GM19099 (cell line): ENCODE results near the gene NOS1AP.

ENCODE experiments used
- POLR2A ChIP-seq: IDR thresholded peaks from 3 replicates; pipeline ENCODE4 v1.6.1; 2011; ENCODE audit warnings: low read depth; ENCODE audit not compliant: insufficient read length; ENCODE audit errors: extremely low read depth

Gene NOS1AP

DNA sequence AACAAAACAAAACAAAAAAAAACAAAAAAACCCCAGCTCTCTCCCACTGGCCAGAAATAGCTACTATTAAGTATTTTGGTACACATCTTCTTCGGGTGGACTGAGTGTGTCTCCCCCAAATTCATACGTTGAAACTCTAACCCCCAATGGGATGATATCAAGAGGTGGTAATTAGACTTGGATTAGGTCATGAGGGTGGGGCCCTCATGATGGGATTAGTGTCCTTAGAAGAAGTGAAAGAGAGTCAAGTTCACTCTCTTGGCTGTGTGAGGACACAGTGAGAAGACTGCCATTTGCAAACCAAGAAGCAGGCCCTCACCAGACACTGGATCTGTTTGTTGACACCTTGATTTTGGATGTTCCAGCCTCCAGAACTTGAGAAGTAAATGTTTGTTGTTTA, 116.9 kb downstream of the NOS1AP start:
- TF ChIP-seq POLR2A, result no peak

GRCh38 chr1:162187687-162188276, 118.3 kb downstream of the NOS1AP start:
- TF ChIP-seq POLR2A, result no peak

DNA sequence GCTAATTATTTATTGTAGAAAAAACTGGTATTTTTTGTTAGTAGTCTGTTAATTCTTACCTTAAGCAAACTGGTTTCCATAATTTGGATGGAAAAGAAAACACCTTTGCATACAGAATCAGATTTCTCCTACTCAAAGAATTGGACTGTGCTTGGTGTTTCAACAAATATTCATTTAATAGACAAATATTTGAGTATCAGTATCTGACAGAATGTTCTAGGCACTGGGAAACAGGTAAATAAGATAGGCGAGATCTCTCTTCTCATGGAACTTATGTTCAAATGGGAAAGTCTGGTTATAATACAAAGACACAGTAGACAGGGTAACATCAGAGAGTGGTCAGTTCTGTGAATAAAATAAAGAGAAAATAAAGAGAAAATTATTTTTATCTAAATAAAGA, 119.9 kb downstream of the NOS1AP start:
- no peak for TF ChIP-seq POLR2A

GRCh38 chr1:162191396-162192305, 122.2 kb downstream of the NOS1AP start:
- no peak for TF ChIP-seq POLR2A

DNA sequence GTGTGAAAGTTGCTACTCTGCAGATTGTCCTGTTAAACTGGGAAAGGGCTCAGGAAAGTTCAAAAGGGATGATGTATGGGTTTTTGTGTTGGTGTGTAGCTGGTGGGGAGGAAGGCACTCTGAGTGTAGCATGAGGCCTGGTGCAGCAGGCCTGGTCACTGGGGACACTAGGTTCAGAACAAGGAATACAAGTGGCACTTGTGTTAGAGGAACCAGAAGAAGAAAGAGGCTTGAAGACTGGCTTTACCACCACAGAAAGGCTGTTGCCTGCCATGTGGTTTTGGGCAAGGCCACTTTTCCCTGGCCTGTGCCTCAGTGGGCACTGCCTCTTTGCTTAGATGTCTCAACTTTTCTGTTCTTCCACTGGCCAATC, 122.8 kb downstream of the NOS1AP start:
- no peak for TF ChIP-seq POLR2A

DNA sequence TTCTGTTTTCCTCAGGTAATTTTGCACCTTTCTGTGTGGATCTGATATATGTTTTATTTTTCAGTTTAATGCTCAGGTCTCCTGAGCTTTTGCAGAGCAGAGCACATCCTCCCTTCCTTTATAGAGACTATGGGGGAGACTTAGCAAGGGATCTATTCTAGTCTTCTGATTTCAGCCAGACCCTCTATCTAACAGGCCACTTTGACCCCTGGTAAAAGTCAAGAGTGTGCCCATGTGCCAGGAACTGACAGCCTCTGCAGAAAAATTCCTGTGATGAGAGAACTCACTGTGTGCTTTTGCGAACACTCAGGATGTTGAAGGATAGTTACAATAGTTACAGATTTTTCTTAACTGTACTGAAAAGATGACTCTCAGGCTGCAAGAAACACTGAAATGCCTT, 123.3 kb downstream of the NOS1AP start:
- no peak for TF ChIP-seq POLR2A

- no peak for TF ChIP-seq POLR2A
These were observed 123.7 kb downstream of the NOS1AP start for GRCh38 chr1:162193221-162193620.

DNA sequence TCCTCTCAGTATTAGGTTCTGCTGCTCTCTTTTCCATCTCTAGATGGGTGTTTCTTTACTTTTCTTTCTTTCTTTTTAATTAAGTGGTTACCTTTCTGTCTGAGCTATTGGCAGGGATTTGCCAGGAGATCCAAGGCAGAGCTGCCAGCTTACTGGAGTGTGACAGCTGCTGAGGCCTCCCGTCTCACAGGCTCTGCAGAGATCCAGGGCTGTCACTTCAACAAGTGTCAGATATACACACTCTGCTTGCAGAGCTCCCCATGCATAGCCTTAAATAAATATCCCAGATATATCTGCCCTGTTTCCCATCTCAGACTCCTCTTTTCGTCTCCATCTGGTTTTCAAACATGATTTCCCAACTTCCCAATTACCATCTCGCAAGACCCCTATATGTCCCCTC, 124.3 kb downstream of the NOS1AP start:
- no peak for TF ChIP-seq POLR2A

- TF ChIP-seq POLR2A, result no peak
These were observed 126.1 kb downstream of the NOS1AP start for GRCh38 chr1:162195567-162195966.

- no peak for TF ChIP-seq POLR2A
These were observed 126.9 kb downstream of the NOS1AP start for GRCh38 chr1:162196387-162196786.

- TF ChIP-seq POLR2A, result no peak
These were observed 127.6 kb downstream of the NOS1AP start for GRCh38 chr1:162197041-162197531.

- TF ChIP-seq POLR2A, result no peak
These were observed 128.3 kb downstream of the NOS1AP start for GRCh38 chr1:162197615-162198421.

DNA sequence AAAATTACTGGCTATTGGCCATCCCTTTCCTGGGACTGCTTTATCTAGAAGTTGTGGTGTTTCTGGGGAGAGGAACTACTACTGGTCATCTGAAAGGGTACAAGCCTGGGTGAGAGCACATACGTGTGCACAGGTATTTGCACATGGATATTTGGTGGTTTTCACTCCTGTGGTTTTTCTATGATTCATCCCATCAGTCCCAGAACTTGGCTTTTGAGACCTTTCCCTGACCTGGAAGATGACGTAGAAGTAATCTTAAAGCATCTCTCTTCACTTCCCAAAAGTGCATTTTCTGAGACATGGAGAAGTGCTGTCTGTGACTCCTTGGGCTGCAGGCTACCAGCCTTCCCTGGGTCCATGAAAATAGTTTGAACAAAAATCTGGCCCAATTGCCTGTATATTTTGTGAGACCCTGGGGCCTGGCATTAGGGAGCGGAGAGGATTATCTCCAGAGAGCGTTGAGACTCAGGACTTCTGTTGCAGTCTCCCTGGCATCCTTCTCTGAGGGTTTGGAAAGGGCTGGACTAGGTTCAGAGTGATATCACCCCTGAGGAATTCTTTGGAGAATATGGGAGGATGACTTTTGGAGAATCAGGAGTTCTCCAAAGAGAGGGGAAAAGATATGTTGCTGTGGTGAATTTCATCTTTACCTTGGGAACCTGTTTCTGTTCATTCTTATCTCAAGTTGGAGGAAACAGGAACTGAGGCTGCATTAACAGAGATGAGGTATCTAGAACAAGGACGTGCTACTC, 130.8 kb downstream of the NOS1AP start:
- TF ChIP-seq POLR2A, result no peak

GRCh38 chr1:162204129-162204822, 134.8 kb downstream of the NOS1AP start:
- TF ChIP-seq POLR2A, result no peak
